A172 (cell line): ENCODE data around the gene GRAPL. TPM values are rescaled to one million over a fixed set of nuclear protein-coding genes. Genes with fewer than 3 reads are reported as not detected.
"Not testable (repeated sequence)": the region's sequence is repeated elsewhere in the genome, so short reads cannot be mapped to it uniquely, and the experiment has no call there.

Source experiments
- DNase-seq: peaks from one replicate; pipeline ENCODE4 v3.0.0-alpha.2; 2015; ENCODE audit warnings: low spot score
- total RNA-seq: library from RNA; depleted of rRNA; stranded (reverse); fragments of >200 nt; shearing (Covaris generic); gene quantifications from 2 replicates; pipeline ENCODE4 v1.2.3, GENCODE V29; 2014; rRNA removed

Gene GRAPL
- total RNA-seq, 1 experiment from 2014 or later, result not detected

DNA sequence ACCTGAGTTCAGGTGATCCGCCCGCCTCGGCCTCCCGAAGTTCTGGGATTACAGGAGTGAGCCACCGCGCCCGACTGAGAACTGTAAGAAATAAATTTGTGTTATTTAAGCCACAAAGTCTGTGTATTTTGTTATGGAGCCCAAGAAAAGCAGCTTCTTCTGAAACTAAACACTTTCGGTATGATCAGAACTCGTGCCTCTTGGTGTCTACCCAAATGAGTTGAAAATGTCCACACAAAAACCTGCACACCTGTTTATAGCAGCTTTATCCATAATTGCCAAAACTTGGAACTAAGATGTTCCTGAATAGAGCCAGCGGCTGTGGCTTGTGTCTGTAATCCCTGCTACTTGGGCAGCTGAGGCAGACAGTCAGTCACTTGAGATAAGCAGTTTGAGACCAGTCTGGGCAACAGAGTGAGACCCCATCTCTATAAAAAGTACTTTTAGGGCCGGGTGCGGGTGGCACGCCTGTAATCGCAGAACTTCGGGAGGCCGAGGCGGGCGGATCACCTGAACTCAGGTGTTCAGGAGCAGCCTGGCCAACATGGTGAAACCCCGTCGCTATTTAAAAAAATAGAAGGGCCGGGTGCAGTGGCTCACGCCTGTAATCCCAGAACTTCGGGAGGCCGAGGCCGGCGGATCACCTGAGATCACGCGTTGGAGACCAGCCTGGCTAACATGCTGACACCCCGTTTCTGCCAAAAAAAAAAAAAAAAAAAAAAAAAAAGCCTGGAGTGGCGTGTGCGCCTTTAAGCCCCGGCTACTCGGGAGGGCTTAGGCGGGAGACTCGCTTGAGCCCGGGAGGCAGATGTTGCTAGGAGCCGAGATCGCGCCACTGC is 61.7 kb downstream of the GRAPL start:
- not testable (repeated sequence) for DNase-seq

DNA sequence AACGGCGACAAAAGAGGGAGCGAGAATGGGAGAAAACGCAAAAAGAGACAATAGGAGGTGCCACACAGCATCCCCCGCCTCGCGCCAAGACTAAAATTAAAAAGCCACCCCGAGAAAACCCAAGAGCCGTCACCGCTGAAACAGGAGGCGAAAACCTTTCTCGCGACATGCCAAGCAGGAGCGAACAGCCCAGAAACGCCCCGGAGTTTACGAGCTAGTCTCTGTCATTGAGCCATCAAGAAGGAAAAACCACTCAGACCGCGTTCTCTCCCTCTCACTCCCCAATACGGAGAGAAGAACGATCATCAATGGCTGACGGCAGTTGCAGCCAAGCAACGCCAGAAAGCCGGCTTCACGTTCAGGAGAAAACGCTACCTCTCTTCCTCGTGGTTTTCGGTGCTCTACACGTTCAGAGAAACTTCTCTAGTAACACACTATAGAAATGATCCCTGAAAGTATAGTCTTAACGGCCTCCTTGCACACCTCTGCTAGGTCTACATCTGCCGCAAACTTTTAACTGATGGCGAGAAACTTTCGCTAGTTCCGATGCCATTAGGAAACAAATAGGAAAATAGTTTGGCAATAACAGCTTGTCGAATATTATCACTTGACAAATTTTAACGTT is 62.5 kb downstream of the GRAPL start:
- DNase-seq, result not testable (repeated sequence)

DNA sequence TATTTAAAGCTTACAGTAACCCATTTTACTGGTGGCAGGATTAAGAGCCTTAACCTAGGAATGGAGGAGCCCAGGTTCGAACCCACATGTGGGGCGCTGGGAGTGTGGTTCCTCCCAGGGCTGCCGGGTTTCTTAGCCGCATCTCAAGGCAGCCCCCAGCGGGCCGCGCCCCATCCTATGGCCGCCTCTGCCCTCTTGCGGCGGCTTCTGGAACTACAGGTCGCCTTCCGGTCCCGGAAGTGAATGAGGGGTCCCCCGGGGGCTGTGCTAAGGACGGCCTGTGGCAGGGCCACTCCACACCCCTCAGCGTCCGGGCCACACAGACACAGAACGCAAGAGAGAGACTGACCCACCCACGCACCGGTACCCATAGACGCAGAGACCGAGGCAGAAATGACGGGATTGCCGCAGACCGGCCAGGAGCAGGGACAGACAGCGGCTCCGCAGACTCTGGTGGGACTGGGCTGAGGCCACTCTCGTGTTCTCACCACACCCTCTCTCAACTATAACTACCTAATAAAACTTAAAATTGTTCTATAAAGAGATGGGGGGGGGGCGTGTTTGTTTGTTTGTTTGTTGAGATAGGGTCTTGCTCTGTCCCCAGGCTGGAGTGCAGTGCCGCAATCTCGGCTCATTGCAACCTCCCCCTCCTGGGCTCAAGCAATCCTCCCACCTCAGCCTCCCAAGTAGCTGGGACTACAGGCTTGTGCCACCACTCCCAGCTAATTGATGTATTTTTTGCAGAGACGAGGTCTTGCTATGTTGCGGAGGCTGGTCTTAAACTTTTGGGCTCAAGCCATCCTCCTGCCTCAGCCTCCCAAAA is 69.2 kb downstream of the GRAPL start:
- not testable (repeated sequence) for DNase-seq

GRCh38 chr17:19202448-19202847 is 75.1 kb downstream of the GRAPL start:
- not testable (repeated sequence) for DNase-seq

DNA sequence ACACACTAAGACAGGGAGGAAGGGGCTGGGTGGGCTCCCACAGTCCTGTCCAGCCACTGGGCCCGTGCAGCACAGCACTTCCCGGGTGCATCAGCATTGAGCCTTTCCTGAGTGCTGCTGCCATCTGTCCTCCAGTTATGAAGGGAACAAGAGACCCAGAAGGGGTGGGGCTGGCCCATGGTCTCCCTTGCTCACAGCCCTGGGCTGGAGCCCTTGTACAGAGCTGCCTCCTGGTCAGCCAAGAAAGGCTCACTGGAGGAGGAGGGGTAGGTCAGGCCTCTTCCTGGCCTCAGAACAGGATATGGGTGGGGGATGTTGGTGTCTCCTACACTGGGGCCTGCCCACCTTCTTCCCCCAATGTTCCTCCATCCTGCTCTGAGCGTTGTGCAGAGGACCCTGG is 76.0 kb downstream of the GRAPL start:
- not testable (repeated sequence) for DNase-seq

Other genes starting within 250 kb of the GRAPL start
- 0.22 TPM in 1 of 2 replicates, not detected in the other for gene SLC5A10, start 175.4 kb upstream of the GRAPL start, total RNA-seq
- 26.3 and 29.5 TPM in 2 replicates for gene FAM83G, start 122.8 kb upstream of the GRAPL start, total RNA-seq
- gene GRAP, start 80.6 kb upstream of the GRAPL start, total RNA-seq, result 0.02 TPM in 1 of 2 replicates, not detected in the other
- 9.8 and 10.4 TPM in 2 replicates for gene EPN2, start 109.8 kb downstream of the GRAPL start, total RNA-seq
- gene B9D1, start 235.1 kb downstream of the GRAPL start, total RNA-seq, result 41.5 and 65.1 TPM in 2 replicates